Measurements from ENCODE around the gene ZNF550.

GRCh38 chr19:57506163-57506562, 53.5 kb downstream of the ZNF550 start:
- TF ChIP-seq CTCF (IDR thresholded peaks at IDR 0.05) (no peak), POLR2A (IDR thresholded peaks at IDR 0.05) (no peak)
